Duodenal mucosa (tissue), 2 donors: ENCODE results near the gene CCDC91.

Experiments
- H3K27ac ChIP-seq: one replicate; pipeline ENCODE4 v1.7.0; 2013; ENCODE audit warnings: low read depth, low read length
- H3K27me3 ChIP-seq, 2 donors: one replicate each; pipeline ENCODE4 v1.7.0; 2013; ENCODE audit warnings: low read length in 2 of 2, control low read depth in 1 of 2; ENCODE audit not compliant: insufficient read depth in 2 of 2, control insufficient read depth in 1 of 2
- H3K36me3 ChIP-seq, 2 donors: one replicate each; pipeline ENCODE4 v1.7.0; 2013; ENCODE audit warnings: low read length in 2 of 2, control low read depth in 1 of 2; ENCODE audit not compliant: insufficient read depth in 2 of 2, control insufficient read depth in 1 of 2
- H3K4me1 ChIP-seq, 2 donors: one replicate each; pipeline ENCODE4 v1.7.0; 2013; ENCODE audit warnings: low read length in 2 of 2, control low read depth in 1 of 2; ENCODE audit not compliant: insufficient read depth in 2 of 2, control insufficient read depth in 1 of 2
- H3K4me3 ChIP-seq, 2 donors: one replicate each; pipeline ENCODE4 v1.7.0; 2013; ENCODE audit warnings: low read length in 2 of 2, low read depth in 1 of 2
- H3K9ac ChIP-seq, 2 donors: one replicate each; pipeline ENCODE4 v1.7.0; 2013; ENCODE audit warnings: low read length in 2 of 2, low read depth in 1 of 2
- H3K9me3 ChIP-seq, 2 donors: one replicate each; pipeline ENCODE4 v1.7.0; 2013; ENCODE audit warnings: low read length in 2 of 2, control low read depth in 1 of 2; ENCODE audit not compliant: control insufficient read depth in 1 of 2

The CCDC91 gene

GRCh38 chr12:28226705-28227104 lies 36.4 kb downstream of the CCDC91 start:
- peaks cover 0 to 13% of the 10 kb centered on the region in 2 donors for H3K4me1 ChIP-seq
- H3K9me3 ChIP-seq: no peaks in the 10 kb centered on the region
- no peaks in the 10 kb centered on the region for H3K36me3 ChIP-seq
- no peak overlapping the region for H3K27ac ChIP-seq
- H3K9ac ChIP-seq: no peak overlapping the region
- H3K27me3 ChIP-seq: no peaks in the 10 kb centered on the region
- no peak overlapping the region for H3K4me3 ChIP-seq

GRCh38 chr12:28227251-28227650 lies 37.0 kb downstream of the CCDC91 start:
- Histone ChIP-seq H3K27ac (no peak overlapping the region), H3K36me3 (no peaks in the 10 kb centered on the region), H3K4me1 (peaks cover 0 to 13% of the 10 kb centered on the region in 2 donors), H3K9ac (no peak overlapping the region), H3K27me3 (no peaks in the 10 kb centered on the region), H3K4me3 (no peak overlapping the region), H3K9me3 (no peaks in the 10 kb centered on the region)

GRCh38 chr12:28231248-28231647 lies 41.0 kb downstream of the CCDC91 start:
- no peak overlapping the region for H3K9ac ChIP-seq
- no peak overlapping the region for H3K27ac ChIP-seq
- no peak overlapping the region for H3K4me3 ChIP-seq
- H3K9me3 ChIP-seq: no peaks in the 10 kb centered on the region
- no peaks in the 10 kb centered on the region for H3K4me1 ChIP-seq
- H3K27me3 ChIP-seq: no peaks in the 10 kb centered on the region
- H3K36me3 ChIP-seq: no peaks in the 10 kb centered on the region

GRCh38 chr12:28232211-28232928 lies 42.1 kb downstream of the CCDC91 start:
- H3K27ac ChIP-seq: no peak overlapping the region
- H3K9ac ChIP-seq: no peak overlapping the region
- H3K36me3 ChIP-seq: no peaks in the 10 kb centered on the region
- H3K27me3 ChIP-seq: no peaks in the 10 kb centered on the region
- no peaks in the 10 kb centered on the region for H3K9me3 ChIP-seq
- no peaks in the 10 kb centered on the region for H3K4me1 ChIP-seq
- H3K4me3 ChIP-seq: no peak overlapping the region

- Histone ChIP-seq H3K4me3 (no peak overlapping the region), H3K9me3 (no peaks in the 10 kb centered on the region), H3K4me1 (no peaks in the 10 kb centered on the region), H3K9ac (no peak overlapping the region), H3K27ac (no peak overlapping the region), H3K27me3 (no peaks in the 10 kb centered on the region), H3K36me3 (no peaks in the 10 kb centered on the region)
Observed at GRCh38 chr12:28234444-28234843, 44.2 kb downstream of the CCDC91 start.

GRCh38 chr12:28235015-28235414 lies 44.8 kb downstream of the CCDC91 start:
- H3K27me3 ChIP-seq: no peaks in the 10 kb centered on the region
- H3K4me3 ChIP-seq: no peak overlapping the region
- H3K9me3 ChIP-seq: no peaks in the 10 kb centered on the region
- no peak overlapping the region for H3K27ac ChIP-seq
- H3K4me1 ChIP-seq: no peaks in the 10 kb centered on the region
- H3K36me3 ChIP-seq: no peaks in the 10 kb centered on the region
- H3K9ac ChIP-seq: no peak overlapping the region

GRCh38 chr12:28235985-28236384 lies 45.7 kb downstream of the CCDC91 start:
- no peaks in the 10 kb centered on the region for H3K9me3 ChIP-seq

GRCh38 chr12:28237423-28237822 lies 47.2 kb downstream of the CCDC91 start:
- no peak overlapping the region for H3K4me3 ChIP-seq
- no peaks in the 10 kb centered on the region for H3K36me3 ChIP-seq
- no peaks in the 10 kb centered on the region for H3K27me3 ChIP-seq
- no peak overlapping the region for H3K27ac ChIP-seq
- no peaks in the 10 kb centered on the region for H3K4me1 ChIP-seq
- H3K9ac ChIP-seq: no peak overlapping the region
- no peaks in the 10 kb centered on the region for H3K9me3 ChIP-seq

More at GRCh38 chr12:28235985-28236384, 45.7 kb downstream of the CCDC91 start:
- no peaks in the 10 kb centered on the region for H3K36me3 ChIP-seq
- no peak overlapping the region for H3K4me3 ChIP-seq
- H3K27ac ChIP-seq: no peak overlapping the region
- H3K27me3 ChIP-seq: no peaks in the 10 kb centered on the region
- no peaks in the 10 kb centered on the region for H3K4me1 ChIP-seq
- no peak overlapping the region for H3K9ac ChIP-seq

GRCh38 chr12:28239918-28240317 lies 49.7 kb downstream of the CCDC91 start:
- Histone ChIP-seq H3K4me1 (no peaks in the 10 kb centered on the region), H3K27ac (no peak overlapping the region), H3K9ac (no peak overlapping the region), H3K27me3 (no peaks in the 10 kb centered on the region), H3K9me3 (no peaks in the 10 kb centered on the region), H3K36me3 (no peaks in the 10 kb centered on the region), H3K4me3 (no peak overlapping the region)

- Histone ChIP-seq H3K36me3 (no peaks in the 10 kb centered on the region), H3K9ac (no peak overlapping the region), H3K27me3 (no peaks in the 10 kb centered on the region), H3K4me1 (no peaks in the 10 kb centered on the region), H3K27ac (no peak overlapping the region), H3K9me3 (no peaks in the 10 kb centered on the region), H3K4me3 (no peak overlapping the region)
Observed at GRCh38 chr12:28240853-28241252, 50.6 kb downstream of the CCDC91 start.
